ENCODE results near the gene CMSS1. TPM values are rescaled to one million over a fixed set of nuclear protein-coding genes. Genes with fewer than 3 reads are reported as not detected.

Gene CMSS1
- total RNA-seq, 1 experiment from 2014 or later: 98.6 TPM

- H3K36me3 ChIP-seq (ENCODE audit: insufficient read depth, low read length, poor library complexity, severe bottlenecking): no peaks in the 10 kb centered on the region
- DNase-seq (ENCODE audit: low spot score): no peak
- H3K4me1 ChIP-seq (ENCODE audit: insufficient read depth, low read length, poor library complexity, severe bottlenecking): no peaks in the 10 kb centered on the region
- no peaks in the 10 kb centered on the region for H3K9me3 ChIP-seq (ENCODE audit: low read depth, low read length, poor library complexity, severe bottlenecking)
- ChIA-PET POLR2A (ENCODE audit: low non-redundant PET) (interaction anchor here (0.6 kb wide), 1 partner anchor 29 kb away, joined by 13 read pairs; no protein-coding TSS in a partner anchor), CTCF (no interaction called here)
- intact Hi-C loops (cut with micrococcal nuclease; ENCODE audit: unreplicated experiment): no loop called here
- no peak for TF ChIP-seq EZH2 (IDR thresholded peaks at IDR 0.05; ENCODE audit: borderline replicate concordance, low read depth, low read length, poor library complexity, severe bottlenecking)
- no peak for TF ChIP-seq CTCF (conservative IDR thresholded peaks at IDR 0.05; ENCODE audit: low read depth, low read length)
- H3K27me3 ChIP-seq (replicated peaks; ENCODE audit: insufficient read depth, low read depth, low read length, poor library complexity): no peaks in the 10 kb centered on the region
- BruUV-seq (replicated peaks): no TSS peak
- no peak overlapping the region for H3K27ac ChIP-seq (ENCODE audit: low read depth, low read length, poor library complexity, severe bottlenecking)
- H3K4me3 ChIP-seq (ENCODE audit: low read depth, low read length, poor library complexity, severe bottlenecking): no peak overlapping the region
Observed at GRCh38 chr3:100164743-100165142, 347.1 kb downstream of the CMSS1 start.

- Histone ChIP-seq H3K27ac (ENCODE audit: low read depth, low read length, poor library complexity, severe bottlenecking) (no peak overlapping the region), H3K4me1 (ENCODE audit: insufficient read depth, low read length, poor library complexity, severe bottlenecking) (no peaks in the 10 kb centered on the region), H3K9me3 (ENCODE audit: low read depth, low read length, poor library complexity, severe bottlenecking) (no peaks in the 10 kb centered on the region), H3K4me3 (ENCODE audit: low read depth, low read length, poor library complexity, severe bottlenecking) (no peak overlapping the region), H3K36me3 (ENCODE audit: insufficient read depth, low read length, poor library complexity, severe bottlenecking) (no peaks in the 10 kb centered on the region), H3K27me3 (replicated peaks; ENCODE audit: insufficient read depth, low read depth, low read length, poor library complexity) (no peaks in the 10 kb centered on the region)
- ChIA-PET CTCF (no interaction called here), POLR2A (ENCODE audit: low non-redundant PET) (no interaction called here)
- intact Hi-C loops (cut with micrococcal nuclease; ENCODE audit: unreplicated experiment): no loop called here
- DNase-seq (ENCODE audit: low spot score): no peak
- TF ChIP-seq CTCF (conservative IDR thresholded peaks at IDR 0.05; ENCODE audit: low read depth, low read length) (no peak), EZH2 (IDR thresholded peaks at IDR 0.05; ENCODE audit: borderline replicate concordance, low read depth, low read length, poor library complexity, severe bottlenecking) (no peak)
- no TSS peak for BruUV-seq (replicated peaks)
Observed at GRCh38 chr3:100165926-100166550, 348.4 kb downstream of the CMSS1 start.

GRCh38 chr3:100169201-100169920 is 351.7 kb downstream of the CMSS1 start:
- Histone ChIP-seq H3K27ac (ENCODE audit: low read depth, low read length, poor library complexity, severe bottlenecking) (no peak overlapping the region), H3K4me3 (ENCODE audit: low read depth, low read length, poor library complexity, severe bottlenecking) (no peak overlapping the region), H3K36me3 (ENCODE audit: insufficient read depth, low read length, poor library complexity, severe bottlenecking) (no peaks in the 10 kb centered on the region), H3K4me1 (ENCODE audit: insufficient read depth, low read length, poor library complexity, severe bottlenecking) (no peaks in the 10 kb centered on the region), H3K9me3 (ENCODE audit: low read depth, low read length, poor library complexity, severe bottlenecking) (no peaks in the 10 kb centered on the region), H3K27me3 (replicated peaks; ENCODE audit: insufficient read depth, low read depth, low read length, poor library complexity) (no peaks in the 10 kb centered on the region)
- ChIA-PET CTCF (no interaction called here), POLR2A (ENCODE audit: low non-redundant PET) (no interaction called here)
- TF ChIP-seq EZH2 (IDR thresholded peaks at IDR 0.05; ENCODE audit: borderline replicate concordance, low read depth, low read length, poor library complexity, severe bottlenecking): no peak
- TF ChIP-seq CTCF (conservative IDR thresholded peaks at IDR 0.05; ENCODE audit: low read depth, low read length): no peak
- no TSS peak for BruUV-seq (replicated peaks)
- intact Hi-C loops (cut with micrococcal nuclease; ENCODE audit: unreplicated experiment): no loop called here
- DNase-seq (ENCODE audit: low spot score): peak; percentile 11

All from A673 (cell line).